Activated CD4-positive, alpha-beta T cell treated with anti-CD3 and anti-CD28 coated beads for 1 hour (primary cell): ENCODE results near the gene BRIX1.

ENCODE experiments used
- DNase-seq: peaks from one replicate; pipeline ENCODE4 v3.0.0-alpha.2; 2020

The BRIX1 gene, protein sequence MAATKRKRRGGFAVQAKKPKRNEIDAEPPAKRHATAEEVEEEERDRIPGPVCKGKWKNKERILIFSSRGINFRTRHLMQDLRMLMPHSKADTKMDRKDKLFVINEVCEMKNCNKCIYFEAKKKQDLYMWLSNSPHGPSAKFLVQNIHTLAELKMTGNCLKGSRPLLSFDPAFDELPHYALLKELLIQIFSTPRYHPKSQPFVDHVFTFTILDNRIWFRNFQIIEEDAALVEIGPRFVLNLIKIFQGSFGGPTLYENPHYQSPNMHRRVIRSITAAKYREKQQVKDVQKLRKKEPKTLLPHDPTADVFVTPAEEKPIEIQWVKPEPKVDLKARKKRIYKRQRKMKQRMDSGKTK

GRCh38 chr5:34915139-34915855 lies at the start of gene BRIX1, which contains the start of gene RAD1:
Gene BRIX1 (plus strand): TSS chr5:34915711. CDS start chr5:34915739, 28 bp downstream.
Gene RAD1 (minus strand): TSS chr5:34915504. CDS start chr5:34914892, 612 bp downstream.
- DNase-seq: peak; percentile 89

GRCh38 chr5:34866989-34867471 lies 48.5 kb upstream of the BRIX1 start:
- DNase-seq: no peak

GRCh38 chr5:34867660-34868059 lies 47.9 kb upstream of the BRIX1 start:
- no peak for DNase-seq

DNA sequence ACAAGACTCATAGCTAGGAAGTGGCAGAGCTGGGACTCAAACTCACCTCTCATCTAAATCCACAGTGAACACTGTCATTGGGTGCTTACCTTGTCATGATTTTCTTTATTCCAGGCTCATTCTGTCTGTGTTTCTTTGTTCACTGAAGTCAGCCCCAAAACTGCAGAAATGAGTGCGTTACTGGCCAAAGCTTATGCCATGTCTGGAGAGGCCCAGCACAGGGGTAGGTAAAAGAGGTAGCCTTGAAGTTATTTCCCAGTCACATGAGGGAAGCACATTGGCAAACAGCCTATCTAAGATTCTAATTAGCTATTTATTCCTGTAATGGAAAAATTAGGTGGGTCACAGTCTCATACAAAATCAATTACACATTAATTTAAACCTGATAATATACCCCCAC lies 46.7 kb upstream of the BRIX1 start:
- no peak for DNase-seq

- DNase-seq: no peak
Measured at GRCh38 chr5:34869256-34869655, 46.3 kb upstream of the BRIX1 start.

GRCh38 chr5:34870382-34870781 lies 45.1 kb upstream of the BRIX1 start:
- DNase-seq: no peak

GRCh38 chr5:34876275-34876674 lies 39.2 kb upstream of the BRIX1 start:
- DNase-seq: no peak

GRCh38 chr5:34881246-34881645 lies 34.3 kb upstream of the BRIX1 start:
- no peak for DNase-seq

DNA sequence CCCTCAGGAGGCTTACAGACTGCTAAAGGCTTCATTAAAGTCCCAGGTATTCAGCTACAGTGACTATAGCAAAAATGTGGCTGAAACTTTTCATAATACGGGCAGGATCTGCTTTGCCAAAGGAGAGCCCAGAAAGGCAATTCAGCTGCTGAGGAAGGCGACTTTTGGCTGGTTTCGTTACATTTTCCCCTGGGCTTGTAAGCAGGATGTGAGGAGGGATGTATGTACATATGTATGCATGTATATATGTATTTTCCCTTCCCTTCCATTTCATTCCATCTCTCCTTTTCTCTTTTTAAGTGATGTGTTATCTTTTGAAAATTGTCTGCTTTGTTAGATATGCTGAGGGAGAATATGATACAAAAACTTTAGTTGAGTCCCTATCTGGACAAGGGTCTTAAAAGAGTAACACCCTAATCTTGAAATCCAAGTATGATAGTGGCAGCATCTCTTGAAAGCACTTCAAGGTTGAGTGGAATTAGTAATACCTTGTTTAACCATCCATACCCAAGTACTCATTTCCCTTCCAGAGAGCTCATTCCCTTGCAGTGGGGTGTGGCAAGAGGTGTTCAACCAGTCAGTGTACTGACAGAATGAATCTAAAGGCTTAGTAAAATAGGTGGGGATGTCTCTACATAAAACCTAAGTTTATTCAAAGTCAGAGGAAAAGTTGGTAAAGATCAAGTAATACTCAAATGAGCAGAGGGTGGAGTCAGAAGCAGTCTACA lies 29.0 kb upstream of the BRIX1 start:
- no peak for DNase-seq

DNA sequence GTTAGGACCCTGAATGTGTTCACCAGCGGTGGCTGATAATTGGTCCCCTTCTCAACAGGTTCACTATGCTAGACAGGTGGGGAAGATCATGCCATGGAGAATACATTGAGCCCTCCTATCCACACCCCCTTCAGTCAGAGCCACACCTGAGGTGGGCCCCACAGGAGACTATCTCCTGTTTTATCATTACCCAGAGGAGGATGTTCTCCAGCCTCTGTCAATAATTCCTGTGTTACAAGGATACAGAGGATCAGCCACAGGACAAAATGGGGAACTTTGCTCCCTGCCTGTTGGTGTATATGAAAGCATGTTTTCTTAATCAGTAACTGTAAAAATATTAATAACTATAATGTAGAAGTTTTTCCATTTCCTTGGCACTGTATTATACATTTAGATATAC lies 26.1 kb upstream of the BRIX1 start:
- no peak for DNase-seq

DNA sequence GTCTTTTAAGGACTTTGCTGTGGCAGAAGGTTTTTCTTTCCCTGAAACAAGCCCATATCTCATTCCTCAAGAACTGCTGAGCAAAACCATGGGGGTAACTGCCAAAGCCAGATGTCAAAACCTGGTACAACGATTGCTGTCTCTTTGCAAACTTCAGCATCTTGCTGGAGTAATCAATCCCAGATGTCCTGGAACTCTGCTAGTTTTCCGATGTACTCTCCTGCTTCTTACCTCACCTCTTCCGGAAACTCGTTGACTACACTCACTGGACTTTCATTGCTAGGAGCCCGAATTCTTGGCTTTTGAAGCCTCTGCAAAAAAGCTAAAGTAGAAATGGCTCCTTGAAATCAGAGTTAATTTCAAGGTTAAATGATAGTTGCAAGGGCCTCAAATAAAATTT lies 23.5 kb upstream of the BRIX1 start:
- DNase-seq: no peak

DNA sequence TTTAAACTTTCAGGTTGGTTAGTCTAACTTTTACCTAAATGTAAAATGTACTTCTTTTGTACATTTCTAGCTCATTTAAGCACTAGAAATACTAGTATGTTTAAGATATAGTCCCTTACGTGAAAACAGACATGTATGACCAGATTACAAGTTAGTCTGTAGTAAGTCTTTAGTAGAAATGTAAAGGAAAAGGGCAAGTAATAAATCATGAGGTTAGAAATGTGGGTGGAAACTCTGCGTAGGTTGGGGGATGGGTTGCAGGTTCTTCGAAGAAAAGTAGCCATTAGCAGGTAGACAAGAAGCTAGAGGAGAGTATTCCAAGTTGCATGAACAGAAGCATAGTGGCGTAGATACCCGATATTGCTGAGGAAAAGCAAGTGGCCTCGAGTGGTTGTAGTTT lies 23.1 kb upstream of the BRIX1 start:
- DNase-seq: no peak

GRCh38 chr5:34894716-34895115 lies 20.8 kb upstream of the BRIX1 start:
- no peak for DNase-seq

- DNase-seq: no peak
Measured at GRCh38 chr5:34895641-34896419, 19.7 kb upstream of the BRIX1 start.

DNA sequence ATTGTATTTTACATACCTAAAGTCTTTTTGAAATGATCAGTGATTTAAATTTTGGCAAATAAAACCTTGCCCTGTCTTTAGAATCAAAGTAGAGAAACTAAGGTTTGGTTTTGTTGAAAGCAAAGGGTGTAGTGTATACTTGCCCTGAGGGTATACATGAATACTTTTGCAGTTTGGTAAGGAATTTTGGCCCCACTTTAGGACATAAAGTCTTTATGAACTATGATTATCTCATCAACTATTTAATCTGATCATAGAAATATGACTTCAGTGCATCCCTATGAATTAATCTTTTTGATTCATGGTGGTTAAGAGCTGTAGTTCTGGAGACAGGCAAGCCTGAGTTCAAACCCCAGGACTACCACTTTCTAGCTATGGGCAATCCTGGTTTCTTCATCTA lies 17.9 kb upstream of the BRIX1 start:
- no peak for DNase-seq

DNA sequence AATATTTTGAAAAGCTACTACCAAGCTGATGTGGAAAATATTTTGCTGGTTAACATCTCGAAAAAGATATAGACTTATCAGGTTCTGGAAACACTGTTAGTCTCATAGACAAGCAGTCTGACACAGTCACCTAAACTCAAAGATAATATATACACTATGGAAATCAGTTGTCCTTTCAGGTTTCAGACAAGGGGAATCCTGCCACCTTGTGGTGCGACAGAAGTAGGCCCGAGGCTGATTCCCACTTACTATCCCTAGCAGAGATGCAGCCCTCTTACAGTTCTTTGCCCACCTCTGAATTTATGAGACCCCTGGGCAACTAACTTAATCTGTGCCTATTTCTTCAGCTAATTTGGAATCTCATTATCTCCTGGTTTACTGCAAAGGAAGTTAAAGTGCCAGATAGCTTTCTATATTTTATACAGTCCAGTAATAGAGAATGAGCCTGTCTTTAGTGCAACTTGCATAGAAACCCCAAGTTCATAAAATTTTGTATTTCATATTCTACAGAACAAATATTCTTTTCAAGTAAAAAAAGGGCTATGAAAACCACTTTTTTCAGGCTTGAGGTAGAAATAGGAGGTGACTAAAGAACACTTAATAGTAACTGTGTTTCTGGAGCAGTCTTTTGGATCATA lies 17.1 kb upstream of the BRIX1 start:
- DNase-seq: peak; percentile 37

- DNase-seq: no peak
Measured at GRCh38 chr5:34899066-34899465, 16.4 kb upstream of the BRIX1 start.

GRCh38 chr5:34900652-34901051 lies 14.9 kb upstream of the BRIX1 start:
- no peak for DNase-seq

DNA sequence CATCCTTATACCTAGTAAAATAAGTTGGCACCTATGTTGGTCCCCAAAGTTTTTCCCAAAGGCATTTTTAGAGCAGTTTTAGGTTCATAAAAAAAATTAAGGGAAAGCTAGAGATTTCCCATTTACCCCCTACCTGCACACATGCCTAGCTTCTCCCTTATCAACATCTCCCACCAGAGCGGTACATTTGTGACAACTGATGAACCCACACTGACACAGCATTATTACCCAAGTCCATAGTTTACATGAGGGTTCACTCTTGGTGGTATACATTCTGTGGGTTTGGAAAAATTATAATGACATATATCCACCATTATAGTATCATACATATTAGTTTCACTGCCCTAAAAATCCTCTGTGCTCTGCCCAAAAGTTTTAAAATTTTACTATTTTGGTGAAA lies 12.3 kb upstream of the BRIX1 start:
- no peak for DNase-seq

DNA sequence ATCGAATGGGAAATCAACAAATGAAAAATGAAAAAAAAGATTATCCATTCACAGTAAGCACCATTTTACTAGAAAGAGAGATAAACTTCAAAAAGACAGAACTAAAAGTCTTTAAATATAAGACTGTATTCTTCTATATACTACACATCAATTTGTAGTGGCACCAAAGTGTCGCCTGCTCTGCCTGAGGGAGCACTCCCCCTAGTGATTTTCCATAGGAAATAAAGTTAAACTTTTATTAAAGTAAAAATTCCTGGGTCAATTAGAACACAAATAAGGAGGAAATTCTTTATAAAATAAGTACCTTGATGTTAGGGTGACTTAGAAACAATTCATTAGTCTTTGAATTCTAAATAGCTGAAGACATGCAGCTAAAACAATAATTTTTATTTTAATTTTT lies 9.9 kb upstream of the BRIX1 start:
- DNase-seq: no peak

DNA sequence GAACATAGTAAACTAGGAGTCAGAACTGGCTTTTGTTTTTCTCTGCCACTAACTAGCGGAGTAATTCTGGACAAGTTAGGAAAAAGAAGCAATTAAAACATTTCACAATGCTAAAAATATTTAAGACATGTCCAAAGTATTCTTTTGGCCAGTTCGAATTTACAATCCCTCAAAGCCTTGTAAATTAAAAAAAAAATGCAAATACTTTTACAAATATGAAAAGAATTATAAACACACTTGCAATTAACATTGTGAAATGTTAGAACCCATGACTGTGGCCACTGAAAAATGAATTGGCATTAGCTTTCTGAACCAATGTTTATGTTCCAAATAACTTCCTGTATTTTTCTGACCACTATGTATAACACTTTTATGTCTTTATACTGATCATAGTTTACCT lies 2.4 kb upstream of the BRIX1 start:
- DNase-seq: no peak

- no peak for DNase-seq
Measured at GRCh38 chr5:34914671-34915138, 806 bp upstream of the BRIX1 start.
